GM12878 (cell line): ENCODE data around the gene GORASP2. TPM values are rescaled to one million over a fixed set of nuclear protein-coding genes. Genes with fewer than 3 reads are reported as not detected.

ENCODE experiments used
- ATAC-seq: fragments of 200-7000 bp; cut with Tn5 transposase; 3 replicates; pipeline ENCODE4 v1.9.1; 2020; ENCODE audit warnings: mild to moderate bottlenecking, moderate library complexity
- BruUV-seq: library from RNA; stranded (reverse); fragments of 400-500 nt; replicated peaks from 2 replicates; lab custom pipeline; 2021; lab: Mats Ljungman, UMichigan
- CTCF ChIA-PET: fragments of 300-600 bp; sonication (Branson Sonifier 250); formaldehyde crosslinking; extraction: SDS; loops from one replicate; lab custom pipeline; 2021; ENCODE audit warnings: inconsistent platforms; lab: Yijun Ruan, JAX
- POLR2A ChIA-PET: fragments of 350-600 bp; formaldehyde crosslinking; extraction: SDS; loops from one replicate; lab custom pipeline; 2021; ENCODE audit warnings: inconsistent platforms; lab: Charles Lee
- RAD21 ChIA-PET: fragments of 300-600 bp; sonication (Branson Sonifier 250); formaldehyde crosslinking; loops from one replicate; lab custom pipeline; 2023; ENCODE audit warnings: antibody characterized with exemption; ENCODE audit not compliant: unreplicated experiment; lab: Charles Lee
- SMC1A ChIA-PET: fragments of 300-600 bp; sonication (Branson Sonifier 250); formaldehyde crosslinking; loops from one replicate; lab custom pipeline; 2023; ENCODE audit not compliant: unreplicated experiment, uncharacterized antibody; lab: Charles Lee
- DNase-seq: peaks from one replicate; pipeline ENCODE4 v3.0.0-alpha.2; 2011; ENCODE audit warnings: low read depth, low spot score
- FAIRE-seq: peaks from 3 replicates; lab custom pipeline; 2011; peaks lifted over from hg19 to GRCh38; lab: Jason Lieb, UNC
- H2AFZ ChIP-seq: 2 replicates; pipeline ENCODE4 v1.6.0; 2011; ENCODE audit warnings: low read depth, low read length, control low read depth; ENCODE audit not compliant: control insufficient read depth
- H3K27ac ChIP-seq: 2 replicates; pipeline ENCODE4 v1.5.1; 2011; ENCODE audit warnings: control low read depth; ENCODE audit not compliant: control insufficient read depth, insufficient read depth
- H3K27me3 ChIP-seq, 2 experiments: replicated peaks in 1 of 2; 2 replicates each; pipeline versions ENCODE4 v1.6.0 to v1.6.1; 2011; ENCODE audit warnings: low read length in 1 of 2; ENCODE audit not compliant: control insufficient read depth in 2 of 2, insufficient read depth in 2 of 2
- H3K36me3 ChIP-seq, 2 experiments: 2 replicates each; pipeline ENCODE4 v1.5.1; 2011; ENCODE audit warnings: low read length in 1 of 2; ENCODE audit not compliant: control insufficient read depth in 2 of 2, insufficient read depth in 2 of 2
- H3K4me1 ChIP-seq: 2 replicates; pipeline ENCODE4 v1.6.1; 2011; ENCODE audit warnings: mild to moderate bottlenecking, low read length, moderate library complexity, mixed read lengths; ENCODE audit not compliant: control insufficient read depth, insufficient read depth
- H3K4me2 ChIP-seq: 2 replicates; pipeline ENCODE4 v1.6.0; 2011; ENCODE audit warnings: control low read depth; ENCODE audit not compliant: control insufficient read depth, insufficient read depth
- H3K4me3 ChIP-seq: fragments of 200-600 bp; sonication (generic); 2 replicates; pipeline ENCODE4 v1.5.1; 2016
- H3K79me2 ChIP-seq: 2 replicates; pipeline ENCODE4 v1.6.0; 2011; ENCODE audit warnings: low read length; ENCODE audit not compliant: control insufficient read depth, insufficient read depth
- H3K9ac ChIP-seq: 2 replicates; pipeline ENCODE4 v1.8.0; 2011; ENCODE audit warnings: low read length, control low read depth, mixed read lengths; ENCODE audit not compliant: control insufficient read depth, insufficient read depth
- H3K9me3 ChIP-seq: replicated peaks from 3 replicates; pipeline ENCODE4 v1.5.1; 2011; ENCODE audit warnings: mild to moderate bottlenecking, low read length; ENCODE audit not compliant: control insufficient read depth, insufficient read depth
- H4K20me1 ChIP-seq: 2 replicates; pipeline ENCODE4 v1.6.0; 2011; ENCODE audit not compliant: control insufficient read depth, insufficient read depth
- ATF3 ChIP-seq: IDR thresholded peaks from 2 replicates; pipeline ENCODE4 v1.6.1; 2011; ENCODE audit warnings: low read depth, mild to moderate bottlenecking, low read length, moderate library complexity, borderline replicate concordance; ENCODE audit errors: extremely low read depth
- BCLAF1 ChIP-seq: fragments of 450-650 bp; IDR thresholded peaks from 2 replicates; pipeline ENCODE4 v1.6.1; 2017; ENCODE audit warnings: antibody characterized with exemption, mild to moderate bottlenecking, moderate library complexity
- BRCA1 ChIP-seq: IDR thresholded peaks from 2 replicates; pipeline ENCODE4 v1.6.1; 2011; ENCODE audit warnings: low read depth, low read length, improper control_type of control experiment
- E4F1 ChIP-seq: fragments of 450-650 bp; IDR thresholded peaks from 2 replicates; pipeline ENCODE4 v1.6.1; 2018; ENCODE audit warnings: borderline replicate concordance, mild to moderate bottlenecking; ENCODE audit not compliant: partially characterized antibody
- FOS ChIP-seq: IDR thresholded peaks from 3 replicates; pipeline ENCODE4 v1.6.1; 2011; ENCODE audit warnings: borderline replicate concordance; ENCODE audit not compliant: insufficient read length; ENCODE audit errors: extremely low read depth
- IKZF2 ChIP-seq, 2 experiments: fragments of 450-650 bp; IDR thresholded peaks; 2 replicates each; pipeline ENCODE4 v1.6.1; 2017; ENCODE audit warnings: mild to moderate bottlenecking in 2 of 2, moderate library complexity in 2 of 2
- POLR2A ChIP-seq: IDR thresholded peaks from 2 replicates; pipeline ENCODE4 v1.6.1; 2011; ENCODE audit warnings: low read depth, mild to moderate bottlenecking, low read length
- POLR2AphosphoS2 ChIP-seq: IDR thresholded peaks from 2 replicates; pipeline ENCODE4 v1.6.1; 2011; ENCODE audit warnings: low read depth, mild to moderate bottlenecking, low read length, improper control_type of control experiment, moderate library complexity
- STAT1 ChIP-seq: fragments of 450-650 bp; conservative IDR thresholded peaks from 2 replicates; pipeline ENCODE4 v1.6.1; 2014; ENCODE audit warnings: antibody characterized with exemption, mild to moderate bottlenecking
- ZNF207 ChIP-seq: fragments of 450-650 bp; IDR thresholded peaks from 2 replicates; pipeline ENCODE4 v1.6.1; 2014; ENCODE audit warnings: antibody characterized with exemption, mild to moderate bottlenecking, borderline replicate concordance
- WGBS: methylation state at CpG from one replicate; pipeline ENCODE4 v1.1.6; 2016; ENCODE audit warnings: low lambda C conversion rate; ENCODE audit not compliant: insufficient replicate concordance, insufficient coverage; ENCODE audit errors: missing lambda C conversion rate; 5-methylcytosine and 5-hydroxymethylcytosine counted together
- in situ Hi-C: fragments of 300-500 bp; cut with MboI; formaldehyde crosslinking; loops from 9 replicates; pipeline ENCODE4 v1.14.3; 2018; ENCODE audit warnings: mixed read lengths
- intact Hi-C: fragments of 100-400 bp; cut with micrococcal nuclease; formaldehyde crosslinking; loops from one replicate; pipeline ENCODE4 v1.14.2; 2022; ENCODE audit not compliant: unreplicated experiment
- polyA plus RNA-seq, 11 experiments: library from polyadenylated mRNA; depleted of rRNA in 4 of 11; unstranded in 6 of 11; stranded (reverse) in 5 of 11; fragments of >200 nt; fragmentation: Nextera tagmentation in 4 of 11; fragmentation: Illumina TruSeq in 1 of 11; extraction: Ambion mirVana in 4 of 11; extraction: Trizol in 1 of 11; gene quantifications; 1 replicate in 1 of 11; 2 replicates in 10 of 11; pipeline versions ENCODE4 v1.2.1 to v1.2.3, GENCODE V29; 2011 to 2016; ENCODE audit warnings: inconsistent platforms in 2 of 11, missing spikeins in 2 of 11, low read depth in 1 of 11
- total RNA-seq, 4 experiments: library from RNA; depleted of rRNA in 3 of 4; stranded (reverse); fragments of >200 nt in 3 of 4; fragmentation: Illumina TruSeq in 1 of 4; extraction: Trizol in 1 of 4; gene quantifications; 2 replicates each; pipeline versions ENCODE4 v1.2.1 to v1.2.3, GENCODE V29; 2013 to 2021

The GORASP2 gene
- total and polyA plus RNA-seq, 10 of the 15 experiments (the other 5 are each of a cell fraction or from before 2014, with no cell fraction given): 26.3 to 169 (median 103) TPM

- WGBS: 100% methylated on average over 1 of the region's 3 CpGs
- H3K4me1 ChIP-seq: peaks cover 10% of the 10 kb centered on the region
- no peaks in the 10 kb centered on the region for H4K20me1 ChIP-seq
- no peaks in the 10 kb centered on the region for H3K9me3 ChIP-seq
- SMC1A ChIA-PET: no interaction called here
- no peak overlapping the region for H3K9ac ChIP-seq
- POLR2A ChIA-PET: no interaction called here
- intact Hi-C loops (loop anchor here (5.0 kb wide), 3 partner anchors 351 to 601 kb away; partner anchors contain the start of genes DCAF17 and METTL8), in situ Hi-C loops (loop anchor here (10.0 to 25.0 kb wide), 2 partner anchors 466 to 1134 kb away; partner anchors contain the start of genes DCAF17, DLX2 and METTL8)
- H3K4me2 ChIP-seq: no peak overlapping the region
- no peaks in the 10 kb centered on the region for H3K27me3 ChIP-seq
- TF ChIP-seq BCLAF1: no peak
- TF ChIP-seq IKZF2 (IDR thresholded peaks at IDR 0.05): no peak
- no peak for TF ChIP-seq FOS
- no peak for TF ChIP-seq ZNF207
- TF ChIP-seq POLR2AphosphoS2: no peak
- no peak for TF ChIP-seq E4F1
- no peak for TF ChIP-seq STAT1
- TF ChIP-seq POLR2A: no peak
- TF ChIP-seq BRCA1: no peak
- TF ChIP-seq ATF3: no peak
- BruUV-seq: no TSS peak
- CTCF ChIA-PET: interaction anchor here (0.7 to 2.5 kb wide), 2 partner anchors 41 to 50 kb away, joined by 3 to 46 read pairs; partner anchors contain the start of gene GORASP2
- H3K4me3 ChIP-seq: no peak overlapping the region
- H3K79me2 ChIP-seq: no peaks in the 10 kb centered on the region; the same call in 1 of the 2 replicates
- DNase-seq (no peak), FAIRE-seq (no peak), ATAC-seq (no peak)
- RAD21 ChIA-PET: no interaction called here
- no peak overlapping the region for H3K27ac ChIP-seq
- no peak overlapping the region for H2AFZ ChIP-seq
- H3K36me3 ChIP-seq: peaks cover 0 to 5% of the 10 kb centered on the region in 2 experiments; a peak in 2 of 4 replicates
Measured at GRCh38 chr2:170971071-170971470, 42.0 kb downstream of the GORASP2 start.
